Measurements from ENCODE around the gene RPS6KA2. TPM values are rescaled to one million over a fixed set of nuclear protein-coding genes. Genes with fewer than 3 reads are reported as not detected.

The RPS6KA2 gene
- total RNA-seq, 1 experiment from 2014 or later = 12.3 TPM

DNA sequence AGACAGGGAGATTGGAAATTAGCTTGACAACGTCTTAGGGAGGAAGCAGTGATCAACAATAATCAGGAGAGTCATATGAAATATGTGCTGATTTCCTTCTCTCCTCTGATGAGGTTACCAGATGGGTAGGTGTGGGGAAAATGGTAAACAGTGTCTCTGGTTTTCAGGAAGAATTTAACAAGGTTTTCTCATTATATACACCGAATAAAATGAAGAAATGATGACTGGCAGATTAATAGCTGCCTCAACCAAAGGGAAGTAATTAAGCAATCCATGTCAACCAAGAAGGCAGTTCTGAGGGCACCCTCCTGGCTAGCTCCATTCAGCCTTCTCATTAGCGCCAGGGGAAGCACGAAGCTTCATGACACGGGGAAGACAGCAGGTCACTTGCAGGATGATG, 27.8 kb downstream of the RPS6KA2 start:
- Histone ChIP-seq H2BK120ac (ENCODE audit: low read depth, low read length, poor library complexity, severe bottlenecking) (no peak overlapping the region), H2BK15ac (ENCODE audit: low read depth, low read length) (no peak overlapping the region), H4K20me1 (ENCODE audit: control insufficient read depth, insufficient read depth, insufficient read length) (no peaks in the 10 kb centered on the region), H2BK12ac (ENCODE audit: insufficient read length, low read depth, low read length) (no peak overlapping the region), H4K8ac (replicated peaks; ENCODE audit: insufficient read length, low read depth, low read length) (no peak overlapping the region), H3K9ac (ENCODE audit: extremely low read depth, insufficient read length, low read length) (no peak overlapping the region), H4K5ac (ENCODE audit: insufficient read length, low read depth, low read length) (no peak overlapping the region), H3K4ac (ENCODE audit: low read depth, low read length) (no peak overlapping the region), H3K4me2 (ENCODE audit: insufficient read depth, insufficient read length, low read length) (no peak overlapping the region), H3K14ac (ENCODE audit: insufficient read depth, low read length) (no peak overlapping the region), H2BK5ac (ENCODE audit: insufficient read length, low read length) (no peak overlapping the region), H3K27me3 (ENCODE audit: insufficient read depth, low read length) (no peaks in the 10 kb centered on the region), H3K79me2 (ENCODE audit: insufficient read depth, low read length) (peaks cover 6% of the 10 kb centered on the region; the same call in 1 of the 2 replicates), H3K4me1 (ENCODE audit: insufficient read depth, low read length) (peaks cover 3% of the 10 kb centered on the region; the same call in 1 of the 2 replicates), H2AK5ac (ENCODE audit: insufficient read length, low read length) (no peak overlapping the region), H3K27ac (ENCODE audit: insufficient read length, low read depth, low read length) (no peak overlapping the region), H3K18ac (ENCODE audit: insufficient read length, low read depth, low read length) (no peak overlapping the region), H4K91ac (ENCODE audit: insufficient read length, low read depth, low read length) (no peak overlapping the region), H2AFZ (ENCODE audit: low read length) (no peak overlapping the region), H3T11ph (ENCODE audit: low read length) (no peak overlapping the region), H3K9me3 (ENCODE audit: control insufficient read depth, low read depth, low read length) (no peaks in the 10 kb centered on the region), H3K79me1 (ENCODE audit: insufficient read depth, low read depth, low read length, poor library complexity, severe bottlenecking) (peaks cover 5% of the 10 kb centered on the region), H3K23ac (ENCODE audit: insufficient read length, low read depth, low read length) (no peak overlapping the region), H2BK20ac (ENCODE audit: low read depth, low read length, poor library complexity, severe bottlenecking) (no peak overlapping the region), H3K56ac (ENCODE audit: insufficient read length, low read depth, low read length) (no peak overlapping the region), H3K23me2 (ENCODE audit: insufficient read length, low read depth, low read length, poor library complexity, severe bottlenecking) (no peaks in the 10 kb centered on the region)
- DNase-seq = no peak
- Mint-ChIP-seq H3K4me1 (peaks cover 22 to 27% of the 10 kb centered on the region in 2 experiments), H3K27ac (no peak overlapping the region), H3K27me3 (ENCODE audit: low read depth) (peaks cover 1% of the 10 kb centered on the region; the same call in 1 of the 2 replicates), H3K4me3 (no peak overlapping the region), H3K9me3 (no peaks in the 10 kb centered on the region; a peak in 1 of 5 replicates), H3K36me3 (ENCODE audit: insufficient read depth in 1 of 3, low read depth in 3 of 3) (peaks cover 0 to 11% (median 2%) of the 10 kb centered on the region in 3 experiments; a peak in 4 of 7 replicates)
- TF ChIP-seq, protein P1, sequence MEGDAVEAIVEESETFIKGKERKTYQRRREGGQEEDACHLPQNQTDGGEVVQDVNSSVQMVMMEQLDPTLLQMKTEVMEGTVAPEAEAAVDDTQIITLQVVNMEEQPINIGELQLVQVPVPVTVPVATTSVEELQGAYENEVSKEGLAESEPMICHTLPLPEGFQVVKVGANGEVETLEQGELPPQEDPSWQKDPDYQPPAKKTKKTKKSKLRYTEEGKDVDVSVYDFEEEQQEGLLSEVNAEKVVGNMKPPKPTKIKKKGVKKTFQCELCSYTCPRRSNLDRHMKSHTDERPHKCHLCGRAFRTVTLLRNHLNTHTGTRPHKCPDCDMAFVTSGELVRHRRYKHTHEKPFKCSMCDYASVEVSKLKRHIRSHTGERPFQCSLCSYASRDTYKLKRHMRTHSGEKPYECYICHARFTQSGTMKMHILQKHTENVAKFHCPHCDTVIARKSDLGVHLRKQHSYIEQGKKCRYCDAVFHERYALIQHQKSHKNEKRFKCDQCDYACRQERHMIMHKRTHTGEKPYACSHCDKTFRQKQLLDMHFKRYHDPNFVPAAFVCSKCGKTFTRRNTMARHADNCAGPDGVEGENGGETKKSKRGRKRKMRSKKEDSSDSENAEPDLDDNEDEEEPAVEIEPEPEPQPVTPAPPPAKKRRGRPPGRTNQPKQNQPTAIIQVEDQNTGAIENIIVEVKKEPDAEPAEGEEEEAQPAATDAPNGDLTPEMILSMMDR (conservative IDR thresholded peaks at IDR 0.05) = no peak
- no CpG with 5 or more reads among the region's 5 CpGs for WGBS (ENCODE audit: extremely low coverage, insufficient read length, low lambda C conversion rate)
